SU-DHL-6 (cell line): ENCODE results near the gene LAMA3.

Experiments used
- H2AFZ ChIP-seq: fragments of 200-600 bp; sonication (generic); 2 replicates; pipeline ENCODE4 v1.6.1; 2014; ENCODE audit warnings: low read depth, mild to moderate bottlenecking, moderate library complexity, mixed read lengths, antibody characterized with exemption, low read length; ENCODE audit not compliant: severe bottlenecking
- H3F3A ChIP-seq: fragments of 200-600 bp; shearing (Covaris generic); 2 replicates; pipeline ENCODE4 v1.6.0; 2016; ENCODE audit warnings: antibody characterized with exemption, mild to moderate bottlenecking; ENCODE audit not compliant: insufficient read depth
- H3K27ac ChIP-seq: fragments of 200-600 bp; sonication (generic); 2 replicates; pipeline ENCODE4 v1.5.1; 2016; ENCODE audit warnings: low read depth, mild to moderate bottlenecking, low read length, moderate library complexity, mixed read lengths
- H3K27me3 ChIP-seq: fragments of 200-600 bp; sonication (generic), shearing (Covaris generic); 2 replicates; pipeline ENCODE4 v1.6.0; 2014; ENCODE audit warnings: mild to moderate bottlenecking, low read length
- H3K36me3 ChIP-seq: fragments of 200-600 bp; sonication (generic); 2 replicates; pipeline ENCODE4 v1.6.1; 2014; ENCODE audit warnings: mild to moderate bottlenecking, low read length, mixed read lengths
- H3K4me2 ChIP-seq: fragments of 300-600, 200-600 bp; shearing (Covaris generic), sonication (generic); 2 replicates; pipeline ENCODE4 v1.6.0; 2014; ENCODE audit warnings: low read length, low read depth, mild to moderate bottlenecking; ENCODE audit not compliant: poor library complexity, severe bottlenecking
- H3K4me3 ChIP-seq: fragments of 200-600 bp; sonication (generic); 2 replicates; pipeline ENCODE4 v1.5.1; 2014; ENCODE audit warnings: antibody characterized with exemption, low read length, mild to moderate bottlenecking, mixed read lengths; ENCODE audit not compliant: insufficient read depth, poor library complexity, severe bottlenecking
- H3K79me2 ChIP-seq: fragments of 200-600 bp; sonication (generic); 2 replicates; pipeline ENCODE4 v1.6.1; 2014; ENCODE audit warnings: mild to moderate bottlenecking, low read length, moderate library complexity; ENCODE audit not compliant: insufficient read depth
- H3K9ac ChIP-seq: fragments of 200-600 bp; sonication (generic); 2 replicates; pipeline ENCODE4 v1.7.0; 2014; ENCODE audit warnings: mild to moderate bottlenecking, low read length
- H3K9me2 ChIP-seq: fragments of 200-600 bp; sonication (generic); replicated peaks from 2 replicates; pipeline ENCODE4 v1.6.1; 2014; ENCODE audit warnings: low read length; ENCODE audit not compliant: insufficient read depth
- H3K9me3 ChIP-seq: fragments of 200-600 bp; sonication (generic); 2 replicates; pipeline ENCODE4 v1.6.1; 2014; ENCODE audit warnings: low read length, mixed read lengths; ENCODE audit not compliant: insufficient read depth
- H4K20me1 ChIP-seq: fragments of 200-600 bp; sonication (generic); 2 replicates; pipeline ENCODE4 v1.6.1; 2014; ENCODE audit warnings: low read depth, mild to moderate bottlenecking, antibody characterized with exemption, low read length, moderate library complexity, mixed read lengths
- EZH2phosphoT487 ChIP-seq: fragments of 200-600 bp; sonication (generic), shearing (Covaris generic); conservative IDR thresholded peaks from 2 replicates; pipeline ENCODE4 v1.6.1; 2018; ENCODE audit warnings: mild to moderate bottlenecking, antibody characterized with exemption, low read length, moderate library complexity, mixed read lengths
- TF ChIP-seq, protein P1 (sequence below): fragments of 200-600 bp; sonication (generic); IDR thresholded peaks from one replicate; pipeline ENCODE4 v1.5.1; 2017; ENCODE audit warnings: antibody characterized with exemption, mild to moderate bottlenecking, low read length, moderate library complexity; ENCODE audit not compliant: insufficient read depth, poor library complexity, severe bottlenecking

The LAMA3 gene

GRCh38 chr18:23876921-23877320 is 187.7 kb downstream of the LAMA3 start:
- Histone ChIP-seq H3K27ac (no peak overlapping the region), H2AFZ (no peak overlapping the region), H3K9me3 (no peaks in the 10 kb centered on the region), H3K79me2 (no peaks in the 10 kb centered on the region), H3F3A (no peaks in the 10 kb centered on the region), H4K20me1 (no peaks in the 10 kb centered on the region), H3K4me2 (no peak overlapping the region), H3K9ac (no peak overlapping the region), H3K4me3 (no peak overlapping the region), H3K9me2 (no peaks in the 10 kb centered on the region), H3K27me3 (no peaks in the 10 kb centered on the region), H3K36me3 (no peaks in the 10 kb centered on the region)
- no peak for TF ChIP-seq EZH2phosphoT487
- TF ChIP-seq, protein P1, sequence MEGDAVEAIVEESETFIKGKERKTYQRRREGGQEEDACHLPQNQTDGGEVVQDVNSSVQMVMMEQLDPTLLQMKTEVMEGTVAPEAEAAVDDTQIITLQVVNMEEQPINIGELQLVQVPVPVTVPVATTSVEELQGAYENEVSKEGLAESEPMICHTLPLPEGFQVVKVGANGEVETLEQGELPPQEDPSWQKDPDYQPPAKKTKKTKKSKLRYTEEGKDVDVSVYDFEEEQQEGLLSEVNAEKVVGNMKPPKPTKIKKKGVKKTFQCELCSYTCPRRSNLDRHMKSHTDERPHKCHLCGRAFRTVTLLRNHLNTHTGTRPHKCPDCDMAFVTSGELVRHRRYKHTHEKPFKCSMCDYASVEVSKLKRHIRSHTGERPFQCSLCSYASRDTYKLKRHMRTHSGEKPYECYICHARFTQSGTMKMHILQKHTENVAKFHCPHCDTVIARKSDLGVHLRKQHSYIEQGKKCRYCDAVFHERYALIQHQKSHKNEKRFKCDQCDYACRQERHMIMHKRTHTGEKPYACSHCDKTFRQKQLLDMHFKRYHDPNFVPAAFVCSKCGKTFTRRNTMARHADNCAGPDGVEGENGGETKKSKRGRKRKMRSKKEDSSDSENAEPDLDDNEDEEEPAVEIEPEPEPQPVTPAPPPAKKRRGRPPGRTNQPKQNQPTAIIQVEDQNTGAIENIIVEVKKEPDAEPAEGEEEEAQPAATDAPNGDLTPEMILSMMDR, result no peak

DNA sequence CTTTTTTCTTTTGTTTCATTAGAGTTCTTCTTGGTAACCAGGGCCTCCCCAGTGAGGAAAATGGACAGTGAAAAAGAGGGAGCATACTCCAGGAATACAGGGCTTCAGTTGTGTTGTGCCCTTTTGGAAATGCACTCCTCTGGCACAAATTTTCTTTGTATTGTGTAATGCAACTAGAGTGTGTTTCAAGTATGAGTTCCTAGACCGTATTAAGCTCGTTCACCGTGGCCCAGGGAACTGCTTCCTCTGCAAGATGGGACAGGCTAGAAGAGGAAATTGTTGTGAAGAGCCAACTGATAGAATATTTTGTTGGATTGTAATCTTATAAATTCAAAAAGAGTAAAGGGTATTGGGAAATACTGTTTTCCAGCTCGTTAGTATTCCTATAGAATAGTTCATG is 188.1 kb downstream of the LAMA3 start:
- Histone ChIP-seq H3K36me3 (no peaks in the 10 kb centered on the region), H4K20me1 (no peaks in the 10 kb centered on the region), H3K27ac (no peak overlapping the region), H3K4me3 (no peak overlapping the region), H3K9ac (no peak overlapping the region), H3K27me3 (no peaks in the 10 kb centered on the region), H3K79me2 (no peaks in the 10 kb centered on the region), H3F3A (no peaks in the 10 kb centered on the region), H3K4me2 (no peak overlapping the region), H2AFZ (no peak overlapping the region), H3K9me2 (no peaks in the 10 kb centered on the region), H3K9me3 (no peaks in the 10 kb centered on the region)
- TF ChIP-seq, protein P1, result no peak
- no peak for TF ChIP-seq EZH2phosphoT487

DNA sequence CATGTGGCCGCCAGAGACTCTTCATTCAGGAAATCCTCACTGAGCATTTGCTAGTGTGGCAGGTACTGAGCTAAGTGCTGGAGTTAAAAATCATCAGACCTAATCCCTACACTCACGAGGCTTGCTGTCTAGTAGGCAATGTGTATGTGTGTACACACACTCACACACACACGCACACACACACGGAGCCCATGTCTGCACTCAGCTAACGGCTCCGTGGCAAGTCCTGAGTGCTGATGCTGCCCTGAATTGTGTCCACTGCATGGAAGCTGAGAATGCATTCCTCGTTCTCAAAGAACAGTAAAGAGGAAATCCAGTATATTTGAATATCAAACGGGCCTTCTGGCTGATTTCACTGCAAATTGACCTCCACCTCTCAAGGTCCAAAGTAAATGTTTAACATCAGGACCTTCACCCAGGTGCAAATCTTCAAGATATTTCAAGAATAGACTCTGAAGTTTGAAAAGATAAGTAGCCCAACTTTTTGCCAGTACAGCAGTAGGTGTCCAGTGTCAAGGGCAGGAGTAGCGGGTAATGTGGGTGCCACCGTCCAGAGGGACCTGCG is 189.2 kb downstream of the LAMA3 start:
- TF ChIP-seq, protein P1, result no peak
- no peak for TF ChIP-seq EZH2phosphoT487

More for the DNA sequence above, 189.2 kb downstream of the LAMA3 start:
- Histone ChIP-seq H3K4me2 (no peak overlapping the region), H3K9me3 (no peaks in the 10 kb centered on the region), H3K79me2 (no peaks in the 10 kb centered on the region), H4K20me1 (no peaks in the 10 kb centered on the region), H3K9ac (no peak overlapping the region), H3K4me3 (no peak overlapping the region), H3F3A (no peaks in the 10 kb centered on the region), H3K36me3 (no peaks in the 10 kb centered on the region), H3K27me3 (no peaks in the 10 kb centered on the region), H2AFZ (no peak overlapping the region), H3K27ac (no peak overlapping the region), H3K9me2 (no peaks in the 10 kb centered on the region)
